Measurements from ENCODE around the gene CD22.

DNA sequence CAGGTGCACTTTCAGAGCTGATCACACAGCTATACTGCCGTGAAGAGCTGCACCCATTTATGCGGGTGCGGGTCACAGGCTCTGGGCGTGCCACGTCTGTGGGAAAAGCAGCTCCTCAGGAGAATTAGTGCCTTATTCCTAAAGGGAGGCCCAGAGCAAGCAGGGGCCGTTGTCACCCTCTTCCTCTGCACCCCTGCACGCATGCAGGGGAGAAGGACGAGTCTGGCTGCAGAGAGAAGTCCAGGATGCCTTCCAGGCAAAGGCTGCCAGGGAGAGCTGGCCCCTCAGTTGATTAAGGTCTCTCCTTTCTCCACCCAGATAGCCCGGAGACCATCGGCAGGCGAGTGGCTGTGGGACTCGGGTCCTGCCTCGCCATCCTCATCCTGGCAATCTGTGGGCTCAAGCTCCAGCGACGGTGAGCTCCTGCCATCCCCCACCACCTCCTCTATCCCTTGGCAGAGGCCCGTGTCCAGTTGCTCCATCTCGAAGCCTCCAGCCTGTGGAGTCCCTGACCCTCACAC, 15.6 kb downstream of the CD22 start:
- TF ChIP-seq CTCF (IDR thresholded peaks at IDR 0.05; ENCODE audit: low read depth, low read length, missing input control): no peak
- TF ChIP-seq RAD21 (IDR thresholded peaks at IDR 0.05): no peak
- TF ChIP-seq, protein P1, sequence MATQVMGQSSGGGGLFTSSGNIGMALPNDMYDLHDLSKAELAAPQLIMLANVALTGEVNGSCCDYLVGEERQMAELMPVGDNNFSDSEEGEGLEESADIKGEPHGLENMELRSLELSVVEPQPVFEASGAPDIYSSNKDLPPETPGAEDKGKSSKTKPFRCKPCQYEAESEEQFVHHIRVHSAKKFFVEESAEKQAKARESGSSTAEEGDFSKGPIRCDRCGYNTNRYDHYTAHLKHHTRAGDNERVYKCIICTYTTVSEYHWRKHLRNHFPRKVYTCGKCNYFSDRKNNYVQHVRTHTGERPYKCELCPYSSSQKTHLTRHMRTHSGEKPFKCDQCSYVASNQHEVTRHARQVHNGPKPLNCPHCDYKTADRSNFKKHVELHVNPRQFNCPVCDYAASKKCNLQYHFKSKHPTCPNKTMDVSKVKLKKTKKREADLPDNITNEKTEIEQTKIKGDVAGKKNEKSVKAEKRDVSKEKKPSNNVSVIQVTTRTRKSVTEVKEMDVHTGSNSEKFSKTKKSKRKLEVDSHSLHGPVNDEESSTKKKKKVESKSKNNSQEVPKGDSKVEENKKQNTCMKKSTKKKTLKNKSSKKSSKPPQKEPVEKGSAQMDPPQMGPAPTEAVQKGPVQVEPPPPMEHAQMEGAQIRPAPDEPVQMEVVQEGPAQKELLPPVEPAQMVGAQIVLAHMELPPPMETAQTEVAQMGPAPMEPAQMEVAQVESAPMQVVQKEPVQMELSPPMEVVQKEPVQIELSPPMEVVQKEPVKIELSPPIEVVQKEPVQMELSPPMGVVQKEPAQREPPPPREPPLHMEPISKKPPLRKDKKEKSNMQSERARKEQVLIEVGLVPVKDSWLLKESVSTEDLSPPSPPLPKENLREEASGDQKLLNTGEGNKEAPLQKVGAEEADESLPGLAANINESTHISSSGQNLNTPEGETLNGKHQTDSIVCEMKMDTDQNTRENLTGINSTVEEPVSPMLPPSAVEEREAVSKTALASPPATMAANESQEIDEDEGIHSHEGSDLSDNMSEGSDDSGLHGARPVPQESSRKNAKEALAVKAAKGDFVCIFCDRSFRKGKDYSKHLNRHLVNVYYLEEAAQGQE (IDR thresholded peaks at IDR 0.05): no peak
- TF ChIP-seq SP1 (IDR thresholded peaks at IDR 0.05): no peak
- TF ChIP-seq YY1 (IDR thresholded peaks at IDR 0.05): no peak
- TF ChIP-seq HNF4G (IDR thresholded peaks at IDR 0.05): no peak
- no peak for TF ChIP-seq ZBTB33 (IDR thresholded peaks at IDR 0.05)
